SW 1271 (cell line): ENCODE results near the gene CEACAM1.
"Not testable (repeated sequence)": the region's sequence is repeated elsewhere in the genome, so short reads cannot be mapped to it uniquely, and the experiment has no call there.

ENCODE experiments used
- DNase-seq, 2 experiments: peaks; one replicate each; lab custom pipeline; 2025; lab: John Stamatoyannopoulos, UW

The CEACAM1 gene

DNA sequence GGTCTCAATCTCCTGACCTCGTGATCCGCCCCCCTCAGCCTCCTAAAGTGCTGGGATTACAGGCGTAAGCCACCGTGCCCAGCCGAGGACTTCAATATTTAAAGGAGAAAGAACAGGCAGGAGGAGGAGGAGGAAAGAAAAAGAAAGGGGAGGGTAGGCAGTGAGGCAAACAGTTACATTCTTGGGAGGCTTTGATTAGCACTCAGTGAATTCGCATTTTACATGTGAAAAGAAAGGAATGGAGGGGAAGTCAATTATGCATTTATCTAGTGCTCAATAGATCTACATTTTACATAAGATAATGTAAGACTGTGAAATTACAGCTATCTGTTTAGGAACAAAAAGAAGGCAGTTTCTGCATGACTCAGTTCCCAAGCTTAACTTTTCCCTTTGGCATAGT is 54.6 kb downstream of the CEACAM1 start:
- no peak for DNase-seq

- no peak for DNase-seq
These were observed 55.7 kb downstream of the CEACAM1 start for GRCh38 chr19:42472402-42473147.

DNA sequence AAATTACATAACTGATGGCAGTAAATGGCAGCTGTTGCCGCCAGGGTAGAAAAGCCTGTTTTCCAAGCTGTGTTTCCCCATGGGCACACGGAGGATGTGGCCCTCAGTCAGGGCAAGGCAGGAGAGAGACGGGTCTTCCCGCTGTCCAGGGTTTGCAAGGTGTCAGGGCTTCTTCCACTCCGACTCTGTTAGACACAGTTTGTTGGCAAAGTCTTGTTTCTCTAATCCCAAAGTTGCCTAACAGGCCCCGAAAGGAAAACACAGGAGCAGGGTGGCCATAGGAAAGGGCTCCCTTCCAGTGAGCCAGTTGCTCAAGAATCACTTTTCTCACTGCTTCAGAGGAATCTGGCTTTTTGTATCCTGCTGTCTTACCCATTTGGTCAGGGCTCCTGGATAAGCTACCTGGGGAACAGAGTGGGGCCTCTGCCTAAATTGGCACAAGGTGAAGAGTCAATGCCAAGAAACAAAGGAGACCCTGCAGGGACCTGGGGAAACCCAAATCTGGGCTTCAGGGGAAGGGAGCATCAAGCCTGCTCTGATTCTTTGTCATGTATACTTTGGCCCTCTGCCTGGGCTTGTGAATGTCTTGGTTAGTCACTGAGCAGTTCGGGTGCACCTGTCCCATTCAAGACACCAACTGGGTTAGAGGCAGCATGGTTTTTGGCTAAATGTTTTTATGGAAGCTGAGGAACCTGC is 56.6 kb downstream of the CEACAM1 start:
- DNase-seq: no peak

DNA sequence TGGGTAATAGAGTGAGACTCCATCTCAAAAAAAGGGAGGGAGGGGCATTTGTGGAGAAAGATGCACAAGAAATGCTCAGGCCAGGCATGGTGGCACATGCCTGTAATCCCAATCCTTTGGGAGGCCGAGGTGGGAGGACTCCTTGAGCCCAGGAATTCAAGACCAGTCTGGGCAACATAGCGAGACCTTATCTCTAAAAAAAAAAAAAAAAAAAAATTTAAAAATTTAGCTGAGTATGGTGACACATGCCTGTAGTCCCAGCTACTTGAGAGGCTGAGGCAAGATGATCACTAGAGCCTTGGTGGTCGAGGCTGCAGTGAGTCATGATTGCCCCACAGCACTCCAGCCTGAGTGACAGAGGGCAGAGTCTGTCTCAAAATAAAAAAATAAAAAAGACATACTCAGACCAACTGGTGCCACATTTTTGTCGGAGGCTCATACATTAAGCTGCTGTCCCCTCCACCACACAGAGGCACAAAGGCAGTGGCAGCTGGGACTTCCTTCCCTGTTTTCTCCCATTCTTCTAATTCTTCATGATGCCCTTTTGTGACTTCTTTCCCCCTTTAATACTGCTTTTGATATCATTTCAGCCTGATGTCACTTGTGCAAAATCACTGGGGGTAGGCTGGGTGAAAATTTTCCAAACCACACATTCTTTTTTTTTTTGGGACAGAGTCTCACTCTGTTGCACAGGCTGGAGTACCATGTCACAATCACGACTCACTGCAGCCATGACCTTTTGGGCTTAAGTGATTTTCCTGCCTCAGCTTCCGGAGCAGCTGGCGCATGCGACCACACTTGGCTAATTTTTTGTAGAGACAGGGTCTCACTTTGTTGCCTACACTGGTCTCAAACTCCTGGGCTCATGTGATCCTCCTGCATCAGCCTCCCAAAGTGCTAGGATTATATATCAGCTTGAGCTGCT is 58.7 kb downstream of the CEACAM1 start:
- no peak for DNase-seq

DNA sequence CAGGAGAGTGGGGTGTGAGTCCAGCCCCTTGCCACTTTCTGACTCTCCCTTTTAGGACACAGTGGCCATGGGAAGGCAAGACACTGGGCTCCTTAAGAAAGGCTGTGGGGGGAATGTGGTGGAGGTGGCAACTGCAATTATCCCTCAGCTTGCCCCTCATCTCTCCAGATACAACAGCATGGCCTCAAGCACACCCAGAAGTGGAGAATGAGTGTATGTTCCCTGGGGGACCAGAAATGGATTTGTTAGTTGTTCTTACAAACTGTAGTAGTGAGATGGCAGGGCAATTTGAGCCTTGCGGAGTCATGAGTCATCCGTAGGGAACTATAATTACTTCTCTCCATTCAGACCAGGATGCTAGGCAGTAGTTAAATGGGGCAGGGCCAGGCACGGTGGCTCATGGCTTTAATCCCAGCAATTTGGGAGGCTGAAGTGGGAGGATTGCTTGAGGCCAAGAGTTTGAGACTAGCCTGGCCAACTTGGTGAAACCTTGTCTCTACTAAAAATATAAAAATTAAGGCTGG is 59.9 kb downstream of the CEACAM1 start:
- DNase-seq: peak in 1 of 2 experiments; percentile 40

DNA sequence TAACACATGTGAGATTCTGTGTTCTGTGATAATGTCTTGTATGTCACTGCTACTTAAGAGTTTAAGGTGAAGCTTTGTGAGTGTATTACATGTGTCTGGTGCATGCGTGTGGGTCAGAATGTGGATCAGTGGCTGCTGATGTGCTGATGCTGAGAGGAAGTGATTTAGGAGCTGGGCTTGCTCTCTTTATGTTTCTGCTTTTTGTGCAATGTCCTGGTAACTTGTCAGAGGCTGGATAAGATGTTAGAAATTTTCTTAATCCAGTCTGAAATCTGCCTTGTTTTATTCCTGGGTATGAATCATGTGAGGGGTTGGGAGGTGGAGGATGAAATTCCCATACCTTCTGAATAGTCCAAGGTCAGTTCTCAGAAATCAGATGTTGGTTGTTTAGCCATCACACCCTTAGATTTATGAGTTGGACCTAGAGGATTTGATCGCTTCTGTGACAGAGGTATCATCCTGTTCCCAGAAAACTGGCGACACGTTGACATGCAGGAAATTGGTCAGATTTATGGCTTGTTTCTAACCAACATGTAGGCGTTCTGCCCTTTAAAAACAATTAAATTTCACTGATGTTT is 61.0 kb downstream of the CEACAM1 start:
- DNase-seq: no peak

DNA sequence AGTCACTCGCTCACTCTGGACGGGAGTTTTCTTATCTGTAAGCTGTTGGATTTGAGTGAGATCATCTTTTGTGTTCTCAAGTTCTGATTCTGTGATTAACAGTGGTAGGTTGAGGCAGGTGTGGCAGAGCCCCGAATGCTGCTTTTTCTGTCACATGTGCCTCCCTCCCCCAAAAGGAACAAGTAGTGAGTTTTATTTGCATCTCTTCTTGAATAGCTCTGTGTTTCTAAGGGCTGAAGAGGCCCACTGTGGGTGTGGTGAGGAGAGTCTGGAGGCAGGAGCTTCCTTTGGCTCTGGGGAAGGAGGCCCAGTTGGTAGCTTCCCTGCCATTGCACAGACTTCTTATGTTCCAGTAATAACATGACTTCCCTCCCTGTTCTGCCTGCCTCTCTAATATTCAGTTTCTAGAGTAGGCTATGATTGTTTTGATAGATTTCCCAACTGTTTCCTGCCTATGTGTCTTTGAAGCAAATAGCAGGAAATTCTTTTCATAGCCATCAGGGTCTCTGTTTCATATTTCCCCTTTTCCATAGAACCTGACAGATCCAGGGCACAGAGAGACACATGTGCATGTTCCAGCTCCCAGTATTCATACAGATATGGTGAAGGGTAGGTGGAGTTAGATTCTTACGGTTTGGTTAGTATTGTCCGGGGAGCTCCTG is 61.6 kb downstream of the CEACAM1 start:
- DNase-seq: no peak

- no peak for DNase-seq
These were observed 62.4 kb downstream of the CEACAM1 start for GRCh38 chr19:42465827-42466280.

DNA sequence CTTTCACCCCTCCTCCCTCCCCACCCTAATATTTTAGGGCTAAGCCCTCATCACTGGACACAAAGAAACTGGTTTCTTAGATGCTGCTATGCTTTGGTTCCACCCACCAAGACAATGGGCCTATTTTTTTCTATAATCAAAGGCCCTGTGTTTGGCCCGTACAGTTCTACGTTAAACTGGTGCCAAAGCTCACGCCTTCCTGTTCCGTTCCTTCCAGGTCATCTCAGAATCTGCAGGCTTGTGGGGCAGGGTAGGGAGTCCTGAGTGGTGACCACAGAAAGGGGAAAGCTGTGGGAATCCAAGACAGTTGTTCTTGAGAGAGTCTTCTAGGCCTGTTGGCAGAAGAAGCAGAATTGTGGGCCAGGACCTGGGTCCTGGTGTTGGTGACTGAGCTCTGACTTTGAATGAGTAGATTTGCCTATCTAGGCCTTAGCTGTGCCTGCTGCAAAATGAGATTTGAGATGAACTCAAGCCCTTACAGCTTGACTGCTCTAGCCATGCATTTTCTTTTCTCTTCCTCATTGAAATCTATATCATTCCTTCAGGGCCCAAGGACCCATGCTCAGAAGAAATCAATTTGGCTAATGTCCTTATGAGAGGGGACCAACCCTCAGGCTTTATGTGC is 66.5 kb downstream of the CEACAM1 start:
- no peak for DNase-seq

- DNase-seq: not testable (repeated sequence)
These were observed 67.0 kb downstream of the CEACAM1 start for GRCh38 chr19:42461231-42461630.

- no peak for DNase-seq
These were observed 68.4 kb downstream of the CEACAM1 start for GRCh38 chr19:42459926-42460325.
